ENCODE measurements around the gene CPED1. TPM values are rescaled to one million over a fixed set of nuclear protein-coding genes. Genes with fewer than 3 reads are reported as not detected.
A peak's percentile ranks its signal among the peaks of the same experiment; 100 is the strongest.

The CPED1 gene
- total RNA-seq, 4 donors from 2014 or later: 7.4 to 19.6 (median 11.4) TPM

- intact Hi-C loops (cut with DNase I): no loop called here
- H3K36me3 ChIP-seq: no peaks in the 10 kb centered on the region
- WGBS, 2 donors: 3 to 5% methylated on average over 41 to 52 of the region's 52 CpGs
- peak; percentile 8 to 10 for DNase-seq
- peaks cover 15 to 16% of the 10 kb centered on the region in 2 donors for H3K4me1 ChIP-seq
- H3K4me3 ChIP-seq (replicated peaks in 1 of 3): peak overlapping the region in 1 of 3 donors; percentile 8
- no peak for TF ChIP-seq POLR2A (IDR thresholded peaks at IDR 0.05)
- TF ChIP-seq, protein P1, sequence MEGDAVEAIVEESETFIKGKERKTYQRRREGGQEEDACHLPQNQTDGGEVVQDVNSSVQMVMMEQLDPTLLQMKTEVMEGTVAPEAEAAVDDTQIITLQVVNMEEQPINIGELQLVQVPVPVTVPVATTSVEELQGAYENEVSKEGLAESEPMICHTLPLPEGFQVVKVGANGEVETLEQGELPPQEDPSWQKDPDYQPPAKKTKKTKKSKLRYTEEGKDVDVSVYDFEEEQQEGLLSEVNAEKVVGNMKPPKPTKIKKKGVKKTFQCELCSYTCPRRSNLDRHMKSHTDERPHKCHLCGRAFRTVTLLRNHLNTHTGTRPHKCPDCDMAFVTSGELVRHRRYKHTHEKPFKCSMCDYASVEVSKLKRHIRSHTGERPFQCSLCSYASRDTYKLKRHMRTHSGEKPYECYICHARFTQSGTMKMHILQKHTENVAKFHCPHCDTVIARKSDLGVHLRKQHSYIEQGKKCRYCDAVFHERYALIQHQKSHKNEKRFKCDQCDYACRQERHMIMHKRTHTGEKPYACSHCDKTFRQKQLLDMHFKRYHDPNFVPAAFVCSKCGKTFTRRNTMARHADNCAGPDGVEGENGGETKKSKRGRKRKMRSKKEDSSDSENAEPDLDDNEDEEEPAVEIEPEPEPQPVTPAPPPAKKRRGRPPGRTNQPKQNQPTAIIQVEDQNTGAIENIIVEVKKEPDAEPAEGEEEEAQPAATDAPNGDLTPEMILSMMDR (IDR thresholded peaks at IDR 0.05): no peak
- no peaks in the 10 kb centered on the region for H3K9me3 ChIP-seq
- H3K27ac ChIP-seq: no peak overlapping the region
- H3K27me3 ChIP-seq: peaks cover 29% of the 10 kb centered on the region
Measured at GRCh38 chr7:121330053-121330833, 341.7 kb downstream of the CPED1 start.

DNA sequence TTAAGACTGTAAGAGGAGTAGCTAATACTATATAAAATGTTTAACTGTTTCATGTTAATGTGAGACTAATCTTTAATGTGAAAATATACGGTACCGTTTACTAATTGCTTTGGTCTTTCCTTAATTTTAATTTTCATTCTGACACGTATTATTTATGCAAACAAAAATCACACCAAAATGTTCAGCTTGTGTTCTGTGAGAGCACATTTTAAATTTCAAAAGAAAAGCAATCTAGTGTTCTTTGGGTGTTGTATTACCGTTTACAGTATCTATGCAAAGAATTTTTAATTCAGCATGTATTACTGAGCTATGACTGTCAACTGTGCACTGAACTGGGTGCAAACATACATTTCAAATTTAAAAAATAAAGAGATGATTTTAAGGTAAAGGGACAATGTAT, 342.5 kb downstream of the CPED1 start:
- no peak overlapping the region for H3K27ac ChIP-seq
- peaks cover 15 to 16% of the 10 kb centered on the region in 2 donors for H3K4me1 ChIP-seq
- TF ChIP-seq, protein P1 (IDR thresholded peaks at IDR 0.05): no peak
- TF ChIP-seq POLR2A (IDR thresholded peaks at IDR 0.05): no peak
- intact Hi-C loops (cut with DNase I): no loop called here
- H3K36me3 ChIP-seq: no peaks in the 10 kb centered on the region
- no peak for DNase-seq
- peaks cover 29% of the 10 kb centered on the region for H3K27me3 ChIP-seq
- 86 to 90% methylated on average over 4 of the region's 4 CpGs for WGBS, 2 donors
- H3K9me3 ChIP-seq: no peaks in the 10 kb centered on the region
- no peak overlapping the region for H3K4me3 ChIP-seq (replicated peaks in 1 of 3)

- no peak overlapping the region for H3K27ac ChIP-seq
- H3K27me3 ChIP-seq: peaks cover 29% of the 10 kb centered on the region
- DNase-seq: no peak
- no peaks in the 10 kb centered on the region for H3K9me3 ChIP-seq
- no peak overlapping the region for H3K4me3 ChIP-seq (replicated peaks in 1 of 3)
- intact Hi-C loops (cut with DNase I): no loop called here
- WGBS, 2 donors: 77 to 80% methylated on average over 5 of the region's 5 CpGs
- H3K36me3 ChIP-seq: no peaks in the 10 kb centered on the region
- TF ChIP-seq, protein P1 (IDR thresholded peaks at IDR 0.05): no peak
- TF ChIP-seq POLR2A (IDR thresholded peaks at IDR 0.05): no peak
- peaks cover 15 to 16% of the 10 kb centered on the region in 2 donors for H3K4me1 ChIP-seq
Measured at GRCh38 chr7:121331574-121331973, 343.1 kb downstream of the CPED1 start.

GRCh38 chr7:121334376-121334775, 345.9 kb downstream of the CPED1 start:
- Histone ChIP-seq H3K27ac (no peak overlapping the region), H3K4me3 (replicated peaks in 1 of 3) (no peak overlapping the region), H3K36me3 (no peaks in the 10 kb centered on the region), H3K27me3 (peaks cover 18% of the 10 kb centered on the region), H3K4me1 (peaks cover 11 to 13% of the 10 kb centered on the region in 2 donors), H3K9me3 (no peaks in the 10 kb centered on the region)
- WGBS, 2 donors: 95 to 97% methylated on average over 4 of the region's 4 CpGs
- TF ChIP-seq, protein P1 (IDR thresholded peaks at IDR 0.05): no peak
- TF ChIP-seq POLR2A (IDR thresholded peaks at IDR 0.05): no peak
- DNase-seq: no peak
- intact Hi-C loops (cut with DNase I): no loop called here

DNA sequence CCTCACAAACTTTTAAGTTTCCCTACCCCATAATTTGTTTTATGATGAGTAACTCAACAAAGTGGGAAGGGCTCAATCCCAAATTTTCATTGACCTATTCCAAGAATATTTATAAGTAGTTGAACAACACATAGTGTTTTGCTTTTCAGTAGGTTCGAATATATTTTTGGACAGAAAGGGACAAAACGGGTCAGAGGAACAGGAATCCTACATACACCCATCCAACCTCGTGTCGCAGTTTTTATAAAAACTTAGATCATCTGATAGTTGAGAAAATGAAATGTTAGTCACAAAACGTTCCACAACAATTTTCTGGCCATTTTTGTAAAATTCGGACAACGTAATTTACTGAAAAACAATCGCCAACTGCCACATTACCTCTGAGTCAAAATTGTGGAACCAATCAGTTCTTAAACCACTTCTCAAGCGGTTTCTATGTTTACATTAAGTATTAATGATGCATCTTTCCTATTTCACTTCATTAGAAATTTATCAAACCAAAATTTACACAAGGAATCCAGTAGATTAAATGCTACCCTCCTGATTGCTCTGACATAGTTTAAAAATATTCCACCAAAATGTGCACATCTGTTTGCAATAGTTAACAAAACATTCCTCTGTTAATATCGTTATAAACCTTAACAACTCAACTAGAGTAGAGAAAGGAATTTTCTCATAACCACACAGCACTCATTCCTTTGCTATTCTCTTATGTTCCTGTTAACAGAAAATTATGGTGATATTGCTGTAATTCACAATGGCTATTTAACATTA, 346.6 kb downstream of the CPED1 start:
- no peak overlapping the region for H3K27ac ChIP-seq
- H3K9me3 ChIP-seq: no peaks in the 10 kb centered on the region
- intact Hi-C loops (cut with DNase I): no loop called here
- TF ChIP-seq, protein P1 (IDR thresholded peaks at IDR 0.05): no peak
- TF ChIP-seq POLR2A (IDR thresholded peaks at IDR 0.05): no peak
- H3K36me3 ChIP-seq: no peaks in the 10 kb centered on the region
- H3K4me1 ChIP-seq: peaks cover 4 to 6% of the 10 kb centered on the region in 2 donors
- peaks cover 11% of the 10 kb centered on the region for H3K27me3 ChIP-seq
- WGBS, 2 donors: 80 to 90% methylated on average over 10 of the region's 10 CpGs
- no peak overlapping the region for H3K4me3 ChIP-seq (replicated peaks in 1 of 3)
- no peak for DNase-seq
